Trophoblast cell (in vitro differentiated cells and primary cell): ENCODE data around the gene INTU.

Experiments used
- DNase-seq, 2 donors: peaks; one replicate each; pipeline ENCODE4 v3.0.0-alpha.2; 2016
- H2AFZ ChIP-seq: 2 replicates; pipeline ENCODE4 v1.6.1; 2013; ENCODE audit warnings: low read length, moderate library complexity, mild to moderate bottlenecking; ENCODE audit not compliant: insufficient read depth, poor library complexity
- H2AK5ac ChIP-seq: 2 replicates; pipeline ENCODE4 v1.6.1; 2013; ENCODE audit warnings: mild to moderate bottlenecking, low read length
- H2BK120ac ChIP-seq: 2 replicates; pipeline ENCODE4 v1.6.1; 2013; ENCODE audit warnings: low read length, mild to moderate bottlenecking, moderate library complexity; ENCODE audit not compliant: insufficient read depth, poor library complexity
- H2BK12ac ChIP-seq: 2 replicates; pipeline ENCODE4 v1.6.1; 2013; ENCODE audit warnings: mild to moderate bottlenecking, low read length, moderate library complexity
- H2BK5ac ChIP-seq: 2 replicates; pipeline ENCODE4 v1.6.1; 2013; ENCODE audit warnings: low read length, low read depth, moderate library complexity, mild to moderate bottlenecking; ENCODE audit not compliant: poor library complexity
- H3K14ac ChIP-seq: 2 replicates; pipeline ENCODE4 v1.6.1; 2013; ENCODE audit warnings: mild to moderate bottlenecking, low read length
- H3K18ac ChIP-seq: 2 replicates; pipeline ENCODE4 v1.6.1; 2013; ENCODE audit warnings: mild to moderate bottlenecking, low read length
- H3K23ac ChIP-seq: 2 replicates; pipeline ENCODE4 v1.6.1; 2013; ENCODE audit warnings: low read length
- H3K27ac ChIP-seq: 2 replicates; pipeline ENCODE4 v1.5.1; 2013; ENCODE audit warnings: low read depth, mild to moderate bottlenecking, inconsistent platforms, low read length, moderate library complexity
- H3K27me3 ChIP-seq: 2 replicates; pipeline ENCODE4 v1.6.1; 2013; ENCODE audit warnings: inconsistent platforms, mild to moderate bottlenecking, low read length, moderate library complexity; ENCODE audit not compliant: insufficient read depth
- H3K36me3 ChIP-seq, 2 experiments: 1 replicate in 1 of 2; 2 replicates in 1 of 2; pipeline ENCODE4 v1.6.1; 2013; ENCODE audit warnings: low read length in 2 of 2, mild to moderate bottlenecking in 2 of 2, moderate library complexity in 1 of 2; ENCODE audit not compliant: insufficient read depth in 2 of 2, control insufficient read depth in 1 of 2
- H3K4ac ChIP-seq: 2 replicates; pipeline ENCODE4 v1.6.1; 2013; ENCODE audit warnings: low read depth, mild to moderate bottlenecking, low read length, moderate library complexity
- H3K4me1 ChIP-seq, 2 experiments: 1 replicate in 1 of 2; 2 replicates in 1 of 2; pipeline ENCODE4 v1.6.1; 2013; ENCODE audit warnings: low read length in 2 of 2, mild to moderate bottlenecking in 2 of 2, moderate library complexity in 1 of 2; ENCODE audit not compliant: insufficient read depth in 2 of 2, control insufficient read depth in 1 of 2
- H3K4me2 ChIP-seq: 2 replicates; pipeline ENCODE4 v1.6.1; 2013; ENCODE audit warnings: inconsistent platforms, mild to moderate bottlenecking, low read length, moderate library complexity
- H3K4me3 ChIP-seq: 2 replicates; pipeline ENCODE4 v1.5.1; 2013; ENCODE audit warnings: mild to moderate bottlenecking, low read depth, low read length, inconsistent platforms
- H3K79me1 ChIP-seq: one replicate; pipeline ENCODE4 v1.6.1; 2013; ENCODE audit warnings: low read length
- H3K79me2 ChIP-seq: 2 replicates; pipeline ENCODE4 v1.6.1; 2013; ENCODE audit warnings: low read length, mild to moderate bottlenecking; ENCODE audit not compliant: control insufficient read depth, insufficient read depth, poor library complexity
- H3K9ac ChIP-seq: 2 replicates; pipeline ENCODE4 v1.6.1; 2013; ENCODE audit warnings: mild to moderate bottlenecking, low read length
- H3K9me3 ChIP-seq: 2 replicates; pipeline ENCODE4 v1.6.1; 2013; ENCODE audit warnings: low read depth, mild to moderate bottlenecking, control low read depth, inconsistent platforms, low read length; ENCODE audit not compliant: insufficient read depth
- H4K12ac ChIP-seq: 2 replicates; pipeline ENCODE4 v1.6.1; 2013; ENCODE audit warnings: low read depth, mild to moderate bottlenecking, low read length, moderate library complexity
- H4K8ac ChIP-seq: 2 replicates; pipeline ENCODE4 v1.6.1; 2013; ENCODE audit warnings: low read depth, mild to moderate bottlenecking, low read length, moderate library complexity
- H4K91ac ChIP-seq: one replicate; pipeline ENCODE4 v1.6.1; 2013; ENCODE audit warnings: low read depth, mild to moderate bottlenecking, low read length, moderate library complexity
- WGBS: extraction: QIAGEN DNeasy Blood & Tissue Kit; methylation state at CpG from one replicate; pipeline ENCODE4 v1.1.7; 2013; ENCODE audit warnings: missing lambda C conversion rate; ENCODE audit not compliant: insufficient read length, insufficient coverage; ENCODE audit errors: extremely low coverage; 5-methylcytosine and 5-hydroxymethylcytosine counted together

Gene INTU

GRCh38 chr4:127771535-127772275, 138.9 kb downstream of the INTU start:
- no CpG with 5 or more reads among the region's 4 CpGs for WGBS
- Histone ChIP-seq H3K27ac (no peak overlapping the region), H2BK120ac (no peak overlapping the region), H4K12ac (no peak overlapping the region), H4K8ac (no peak overlapping the region), H3K27me3 (no peaks in the 10 kb centered on the region), H2AK5ac (no peak overlapping the region), H3K4me3 (no peak overlapping the region), H3K4ac (no peak overlapping the region), H2BK12ac (no peak overlapping the region), H3K14ac (no peak overlapping the region), H3K9ac (no peak overlapping the region), H3K4me1 (no peaks in the 10 kb centered on the region), H3K18ac (no peak overlapping the region), H3K36me3 (no peaks in the 10 kb centered on the region), H3K4me2 (no peak overlapping the region), H2BK5ac (no peak overlapping the region), H3K9me3 (no peaks in the 10 kb centered on the region), H3K23ac (no peak overlapping the region), H3K79me1 (no peaks in the 10 kb centered on the region), H4K91ac (no peak overlapping the region), H3K79me2 (no peaks in the 10 kb centered on the region), H2AFZ (no peak overlapping the region)
- no peak for DNase-seq

DNA sequence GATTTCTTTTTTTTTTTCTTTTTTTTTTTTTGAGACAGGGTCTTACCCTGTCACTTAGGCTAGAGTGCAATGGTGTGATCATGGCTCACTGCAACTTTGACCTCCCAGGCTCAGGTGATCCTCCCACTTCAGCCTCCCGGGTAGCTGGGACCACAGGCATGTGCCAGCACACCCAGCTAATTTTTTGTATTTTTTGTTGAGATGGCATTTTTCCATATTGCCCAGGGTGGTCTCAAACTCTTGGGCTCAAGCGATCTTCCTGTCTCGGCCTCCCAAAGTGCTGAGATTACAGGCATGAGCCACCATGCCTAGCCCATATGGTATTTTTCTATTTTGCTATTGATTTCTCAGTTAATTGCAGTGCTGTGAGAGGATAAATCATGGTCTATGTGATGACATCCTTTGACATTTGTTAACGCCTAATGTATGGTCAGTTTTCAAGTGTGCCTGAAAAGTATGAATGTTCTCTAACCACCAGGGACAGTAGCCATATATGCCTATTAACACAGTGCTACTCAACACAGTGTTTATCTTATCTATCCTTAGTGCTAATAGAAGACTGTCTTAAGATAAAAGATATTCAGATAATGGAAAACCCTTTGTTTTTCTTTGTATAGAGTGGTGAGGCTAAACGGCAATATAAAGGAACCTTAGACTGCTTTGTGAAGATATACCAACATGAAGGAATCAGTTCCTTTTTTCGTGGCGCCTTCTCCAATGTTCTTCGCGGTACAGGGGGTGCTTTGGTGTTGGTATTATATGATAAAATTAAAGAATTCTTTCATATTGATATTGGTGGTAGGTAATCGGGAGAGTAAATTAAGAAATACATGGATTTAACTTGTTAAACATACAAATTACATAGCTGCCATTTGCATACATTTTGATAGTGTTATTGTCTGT, 140.3 kb downstream of the INTU start:
- Histone ChIP-seq H3K4me1 (no peaks in the 10 kb centered on the region), H3K27me3 (no peaks in the 10 kb centered on the region), H4K91ac (no peak overlapping the region), H4K8ac (no peak overlapping the region), H3K36me3 (no peaks in the 10 kb centered on the region), H3K79me2 (no peaks in the 10 kb centered on the region), H3K9me3 (no peaks in the 10 kb centered on the region), H3K14ac (no peak overlapping the region), H4K12ac (no peak overlapping the region), H3K4me3 (no peak overlapping the region), H3K9ac (no peak overlapping the region), H3K79me1 (no peaks in the 10 kb centered on the region), H3K23ac (no peak overlapping the region), H2AFZ (no peak overlapping the region), H3K18ac (no peak overlapping the region), H3K4me2 (no peak overlapping the region), H3K4ac (no peak overlapping the region), H2BK12ac (no peak overlapping the region), H3K27ac (no peak overlapping the region), H2BK120ac (no peak overlapping the region), H2AK5ac (no peak overlapping the region), H2BK5ac (no peak overlapping the region)
- DNase-seq, result no peak
- WGBS, result no CpG with 5 or more reads among the region's 10 CpGs

GRCh38 chr4:127775843-127776242, 143.1 kb downstream of the INTU start:
- no peak overlapping the region for H3K4me2 ChIP-seq
- H3K14ac ChIP-seq, result no peak overlapping the region
- no peaks in the 10 kb centered on the region for H3K79me2 ChIP-seq
- no peak overlapping the region for H4K91ac ChIP-seq
- no peak overlapping the region for H2BK12ac ChIP-seq
- no CpG with 5 or more reads among the region's 4 CpGs for WGBS
- no peaks in the 10 kb centered on the region for H3K79me1 ChIP-seq
- no peak overlapping the region for H2BK120ac ChIP-seq
- no peaks in the 10 kb centered on the region for H3K27me3 ChIP-seq
- H2AK5ac ChIP-seq, result no peak overlapping the region
- no peaks in the 10 kb centered on the region for H3K36me3 ChIP-seq
- H2AFZ ChIP-seq, result no peak overlapping the region
- no peak overlapping the region for H4K12ac ChIP-seq
- H3K4ac ChIP-seq, result no peak overlapping the region
- H3K9me3 ChIP-seq, result no peaks in the 10 kb centered on the region
- no peak for DNase-seq
- H3K9ac ChIP-seq, result no peak overlapping the region
- no peak overlapping the region for H3K4me3 ChIP-seq
- no peak overlapping the region for H4K8ac ChIP-seq
- H3K23ac ChIP-seq, result no peak overlapping the region
- no peak overlapping the region for H3K18ac ChIP-seq
- no peaks in the 10 kb centered on the region for H3K4me1 ChIP-seq
- no peak overlapping the region for H3K27ac ChIP-seq
- no peak overlapping the region for H2BK5ac ChIP-seq
